Tibial nerve (tissue), 4 donors: Measurements from ENCODE around the gene LRRC70.

Experiments used
- EP300 ChIP-seq, 2 donors: sonication (generic); formaldehyde crosslinking; IDR thresholded peaks; one replicate each; pipeline ENCODE4 v1.6.1; 2017; ENCODE audit warnings: antibody characterized with exemption in 2 of 2, mild to moderate bottlenecking in 1 of 2
- POLR2A ChIP-seq, 2 donors: fragments of 450-650 bp; IDR thresholded peaks; one replicate each; pipeline ENCODE4 v1.6.1; 2017; ENCODE audit warnings: antibody characterized with exemption in 2 of 2, mild to moderate bottlenecking in 2 of 2, moderate library complexity in 2 of 2
- TF ChIP-seq, protein P1 (sequence below), 5 experiments: fragments of 200-600 bp in 3 of 5; fragments of 450-650 bp in 2 of 5; sonication (generic) in 3 of 5; IDR thresholded peaks; one replicate each; pipeline ENCODE4 v1.5.1; 2016 to 2019; ENCODE audit warnings: antibody characterized with exemption in 5 of 5, mild to moderate bottlenecking in 3 of 5, moderate library complexity in 2 of 5

- TF ChIP-seq EP300 (IDR thresholded peaks at IDR 0.05) (no peak), POLR2A (IDR thresholded peaks at IDR 0.05) (no peak)
- TF ChIP-seq, protein P1, sequence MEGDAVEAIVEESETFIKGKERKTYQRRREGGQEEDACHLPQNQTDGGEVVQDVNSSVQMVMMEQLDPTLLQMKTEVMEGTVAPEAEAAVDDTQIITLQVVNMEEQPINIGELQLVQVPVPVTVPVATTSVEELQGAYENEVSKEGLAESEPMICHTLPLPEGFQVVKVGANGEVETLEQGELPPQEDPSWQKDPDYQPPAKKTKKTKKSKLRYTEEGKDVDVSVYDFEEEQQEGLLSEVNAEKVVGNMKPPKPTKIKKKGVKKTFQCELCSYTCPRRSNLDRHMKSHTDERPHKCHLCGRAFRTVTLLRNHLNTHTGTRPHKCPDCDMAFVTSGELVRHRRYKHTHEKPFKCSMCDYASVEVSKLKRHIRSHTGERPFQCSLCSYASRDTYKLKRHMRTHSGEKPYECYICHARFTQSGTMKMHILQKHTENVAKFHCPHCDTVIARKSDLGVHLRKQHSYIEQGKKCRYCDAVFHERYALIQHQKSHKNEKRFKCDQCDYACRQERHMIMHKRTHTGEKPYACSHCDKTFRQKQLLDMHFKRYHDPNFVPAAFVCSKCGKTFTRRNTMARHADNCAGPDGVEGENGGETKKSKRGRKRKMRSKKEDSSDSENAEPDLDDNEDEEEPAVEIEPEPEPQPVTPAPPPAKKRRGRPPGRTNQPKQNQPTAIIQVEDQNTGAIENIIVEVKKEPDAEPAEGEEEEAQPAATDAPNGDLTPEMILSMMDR (IDR thresholded peaks at IDR 0.05), result no peak
Observed at GRCh38 chr5:62550103-62550502, 28.5 kb upstream of the LRRC70 start.
